SK-N-MC (cell line): ENCODE results near the gene PTPRC.

ENCODE experiments used
- EZH2 ChIP-seq: fragments of 200-600 bp; sonication (generic); IDR thresholded peaks from one replicate; pipeline ENCODE4 v1.6.1; 2017; ENCODE audit warnings: antibody characterized with exemption
- POLR2AphosphoS5 ChIP-seq: IDR thresholded peaks from 2 replicates; pipeline ENCODE4 v1.6.1; 2012; ENCODE audit warnings: mild to moderate bottlenecking, low read depth, low read length, borderline replicate concordance

GRCh38 chr1:198683449-198683848 lies 44.6 kb downstream of the PTPRC start:
- TF ChIP-seq POLR2AphosphoS5, result no peak
- no peak for TF ChIP-seq EZH2
